Measurements from ENCODE around the gene SPOCK2.

DNA sequence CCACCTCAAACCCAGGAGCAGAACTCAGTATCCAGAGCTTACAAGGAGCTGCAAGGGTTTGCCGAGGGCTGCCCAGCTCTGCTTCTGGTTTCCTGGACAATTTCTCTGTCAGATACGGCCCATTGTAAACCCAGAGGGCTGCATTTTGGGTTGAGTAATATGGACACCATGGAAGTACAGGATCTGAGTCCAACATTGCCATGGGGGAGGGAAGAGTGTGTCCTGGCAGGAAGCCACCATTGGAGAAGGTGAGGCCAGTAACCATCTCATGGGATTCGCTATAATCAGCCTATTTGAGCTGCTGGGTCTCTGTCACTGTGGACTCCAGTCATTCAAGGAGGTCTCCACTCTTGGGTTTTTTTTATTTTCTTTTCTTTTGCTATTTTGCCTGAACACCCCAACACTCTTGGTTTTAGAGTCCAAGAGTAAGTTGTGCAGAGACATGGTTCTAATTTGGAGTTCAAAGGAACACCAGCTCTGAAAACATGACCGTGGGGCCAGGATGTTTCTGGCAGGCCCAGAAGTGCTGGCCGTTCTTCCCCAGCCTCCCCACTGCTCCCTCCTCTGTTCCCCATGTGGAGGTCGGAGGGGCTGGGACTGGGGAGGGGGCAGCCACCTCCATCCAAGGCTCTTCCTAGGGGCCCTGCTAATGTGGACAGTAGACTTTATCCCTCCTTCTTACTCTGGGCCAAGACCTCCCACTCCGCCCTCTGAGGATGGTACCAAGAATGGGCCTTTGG lies 77.9 kb downstream of the SPOCK2 start:
- TF ChIP-seq, protein P1, sequence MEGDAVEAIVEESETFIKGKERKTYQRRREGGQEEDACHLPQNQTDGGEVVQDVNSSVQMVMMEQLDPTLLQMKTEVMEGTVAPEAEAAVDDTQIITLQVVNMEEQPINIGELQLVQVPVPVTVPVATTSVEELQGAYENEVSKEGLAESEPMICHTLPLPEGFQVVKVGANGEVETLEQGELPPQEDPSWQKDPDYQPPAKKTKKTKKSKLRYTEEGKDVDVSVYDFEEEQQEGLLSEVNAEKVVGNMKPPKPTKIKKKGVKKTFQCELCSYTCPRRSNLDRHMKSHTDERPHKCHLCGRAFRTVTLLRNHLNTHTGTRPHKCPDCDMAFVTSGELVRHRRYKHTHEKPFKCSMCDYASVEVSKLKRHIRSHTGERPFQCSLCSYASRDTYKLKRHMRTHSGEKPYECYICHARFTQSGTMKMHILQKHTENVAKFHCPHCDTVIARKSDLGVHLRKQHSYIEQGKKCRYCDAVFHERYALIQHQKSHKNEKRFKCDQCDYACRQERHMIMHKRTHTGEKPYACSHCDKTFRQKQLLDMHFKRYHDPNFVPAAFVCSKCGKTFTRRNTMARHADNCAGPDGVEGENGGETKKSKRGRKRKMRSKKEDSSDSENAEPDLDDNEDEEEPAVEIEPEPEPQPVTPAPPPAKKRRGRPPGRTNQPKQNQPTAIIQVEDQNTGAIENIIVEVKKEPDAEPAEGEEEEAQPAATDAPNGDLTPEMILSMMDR (IDR thresholded peaks at IDR 0.05), result no peak
- TF ChIP-seq POLR2AphosphoS5 (IDR thresholded peaks at IDR 0.05) (no peak), POLR2A (IDR thresholded peaks at IDR 0.05) (no peak)

Measured in prostate gland (tissue), 2 donors.